Raji (cell line): ENCODE measurements around the gene DIRAS1.

ENCODE experiments used
- POLR2A ChIP-seq: IDR thresholded peaks from 2 replicates; pipeline ENCODE4 v1.6.1; 2011; ENCODE audit warnings: low read depth, low read length, control low read depth; ENCODE audit not compliant: insufficient read depth

DIRAS1 gene

DNA sequence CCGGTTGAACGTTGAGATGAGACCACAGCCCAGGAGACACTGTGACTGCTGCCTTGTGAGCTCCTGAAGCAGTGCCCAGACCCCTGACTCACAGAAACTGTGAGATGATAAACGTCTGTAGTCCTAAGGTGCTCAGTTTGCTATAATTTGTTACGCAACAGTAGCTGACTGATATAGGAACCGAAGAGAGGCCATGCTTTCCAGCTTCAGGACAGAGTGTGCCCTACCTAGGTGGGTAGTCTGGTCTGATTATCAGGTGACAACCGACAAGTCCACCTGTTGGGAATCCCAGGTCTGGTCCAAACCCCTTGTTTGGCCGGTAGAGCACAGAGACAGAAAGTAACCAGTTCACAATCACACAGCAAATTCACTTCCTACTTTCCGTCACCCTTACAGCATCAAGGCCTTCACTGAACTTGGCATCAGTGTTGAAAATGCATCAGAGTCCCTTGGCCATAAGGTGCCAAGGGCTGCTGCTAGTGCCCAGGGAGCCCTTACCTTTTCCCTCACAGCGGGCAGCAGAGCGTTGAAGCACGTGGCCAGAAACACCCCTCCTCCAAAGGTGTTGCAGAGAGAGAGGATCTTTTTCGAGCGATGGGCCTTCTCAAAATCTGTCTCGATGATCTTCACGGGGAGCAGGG lies 15.5 kb upstream of the DIRAS1 start:
- TF ChIP-seq POLR2A: no peak

GRCh38 chr19:2735374-2735773 lies 14.2 kb upstream of the DIRAS1 start:
- no peak for TF ChIP-seq POLR2A

- no peak for TF ChIP-seq POLR2A
These were observed 13.6 kb upstream of the DIRAS1 start for GRCh38 chr19:2734589-2735288.

- no peak for TF ChIP-seq POLR2A
These were observed 12.9 kb upstream of the DIRAS1 start for GRCh38 chr19:2733930-2734588.

- TF ChIP-seq POLR2A: no peak
These were observed 11.7 kb upstream of the DIRAS1 start for GRCh38 chr19:2732883-2733282.

DNA sequence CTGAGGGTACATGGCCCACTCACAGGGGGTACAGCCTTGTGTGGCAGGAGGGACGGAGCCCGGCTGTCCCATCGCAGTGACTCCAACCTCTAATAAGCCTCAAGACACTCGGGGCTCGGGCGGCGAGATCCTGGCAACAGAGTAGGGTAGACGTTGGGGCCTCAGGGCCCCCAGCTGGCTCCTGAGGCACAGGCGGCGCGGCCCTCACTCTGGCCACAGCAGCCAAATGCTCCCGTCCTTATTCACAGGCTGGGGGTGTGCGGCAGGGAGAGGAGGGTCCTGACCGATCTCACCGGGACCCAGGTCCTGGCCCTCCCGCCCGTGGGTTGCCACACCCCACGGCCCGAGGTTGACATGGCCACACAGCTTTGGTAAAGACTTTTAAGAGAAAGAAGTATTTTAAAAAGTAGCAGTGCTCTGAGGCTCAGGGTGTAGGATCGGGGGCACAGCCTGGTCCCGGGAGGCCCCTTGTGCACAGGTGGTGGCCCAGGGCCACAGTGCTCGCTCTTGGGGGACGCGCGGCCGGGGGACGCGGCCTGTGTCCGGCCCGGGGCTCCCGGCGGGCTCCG lies 11.1 kb upstream of the DIRAS1 start:
- no peak for TF ChIP-seq POLR2A

- TF ChIP-seq POLR2A: no peak
These were observed 10.2 kb upstream of the DIRAS1 start for GRCh38 chr19:2731181-2731995.

DNA sequence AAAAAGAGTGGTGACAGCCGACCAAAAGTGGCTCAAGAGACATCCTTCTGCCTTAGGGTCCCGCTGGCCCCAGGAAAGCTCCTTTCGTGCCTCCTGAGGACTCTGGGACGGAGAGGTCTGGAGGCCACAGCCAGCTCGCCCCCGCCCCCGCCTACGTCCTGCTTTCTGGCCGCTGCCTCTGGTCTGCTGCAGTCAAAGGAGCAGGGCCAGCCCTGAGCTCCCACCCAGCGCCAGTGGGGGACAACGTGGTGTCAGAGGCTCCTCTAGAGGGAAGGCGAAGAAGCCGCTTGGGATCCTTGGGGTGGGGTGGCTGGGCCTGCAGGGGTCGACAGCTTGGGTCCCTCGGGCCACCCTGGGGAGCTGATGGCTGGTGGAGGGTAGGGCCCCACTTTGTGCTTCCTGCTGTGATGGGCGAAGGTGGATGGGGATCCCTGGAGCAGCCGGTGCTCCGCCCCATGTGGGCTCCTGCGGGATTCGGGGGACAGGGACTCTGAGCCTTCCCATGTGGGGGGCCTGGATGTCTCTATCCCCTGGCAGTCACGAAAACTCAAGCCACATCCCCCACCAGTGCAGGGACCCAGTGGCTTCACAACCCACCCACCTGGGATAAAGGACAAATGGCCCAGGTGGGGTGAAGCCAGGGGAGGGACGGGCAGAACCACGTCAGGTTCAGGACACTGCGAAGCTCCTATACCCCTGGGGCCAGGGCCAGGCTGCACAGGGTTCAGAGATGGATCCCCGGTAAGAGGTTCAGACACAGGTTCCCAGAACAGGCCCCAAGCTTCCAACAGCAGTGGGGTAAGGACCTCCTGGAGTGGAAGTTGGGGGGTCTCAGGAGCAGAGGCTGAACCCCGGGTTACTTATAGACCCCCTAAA lies 9.0 kb upstream of the DIRAS1 start:
- TF ChIP-seq POLR2A: no peak

DNA sequence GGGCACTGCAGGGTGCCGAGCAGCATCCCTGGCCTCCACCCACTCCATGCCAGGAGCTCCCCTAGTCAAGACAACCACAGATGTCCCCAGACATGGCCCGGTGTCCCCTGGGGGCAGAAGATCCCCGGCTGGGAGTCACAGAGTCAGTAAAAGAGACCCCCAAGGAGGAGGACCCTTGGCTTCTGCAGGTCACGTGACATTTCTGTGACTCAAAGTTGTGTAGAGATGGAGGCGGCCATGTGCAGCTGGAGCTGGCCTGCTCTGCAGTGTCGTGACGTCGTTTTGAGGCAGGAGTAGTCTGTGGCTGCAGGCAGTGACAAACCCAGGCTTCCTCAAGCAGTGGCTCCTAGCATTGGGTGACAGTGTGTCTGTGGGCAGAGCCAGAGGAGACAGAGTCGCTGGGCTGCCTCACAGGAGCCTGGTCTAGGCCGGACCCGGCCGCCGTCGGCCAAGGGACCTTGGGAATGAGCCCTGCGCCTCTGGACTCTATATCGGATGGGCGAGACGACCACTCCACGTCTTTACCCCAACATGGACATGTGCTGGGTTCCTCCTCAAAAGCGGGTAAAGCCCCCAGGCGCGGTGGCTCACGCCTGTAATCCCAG lies 7.7 kb upstream of the DIRAS1 start:
- no peak for TF ChIP-seq POLR2A

DNA sequence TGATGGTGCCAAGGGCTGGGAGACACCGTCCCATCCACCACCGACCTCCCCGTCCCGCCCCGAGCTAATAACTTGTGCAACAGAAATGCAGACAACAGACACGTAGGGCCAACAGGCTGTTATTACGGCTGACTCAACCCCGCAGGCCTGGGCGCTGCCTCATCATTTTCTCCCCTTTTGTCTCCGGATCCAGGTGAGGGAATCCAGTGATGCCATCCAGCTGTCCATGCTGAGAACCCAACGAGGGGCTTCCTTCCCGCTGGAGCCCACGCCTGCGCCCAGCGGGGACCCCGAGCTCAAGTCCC lies 6.4 kb upstream of the DIRAS1 start:
- no peak for TF ChIP-seq POLR2A

GRCh38 chr19:2726904-2727639 lies 5.9 kb upstream of the DIRAS1 start:
- no peak for TF ChIP-seq POLR2A

GRCh38 chr19:2726160-2726855 lies 5.1 kb upstream of the DIRAS1 start:
- TF ChIP-seq POLR2A: no peak

DNA sequence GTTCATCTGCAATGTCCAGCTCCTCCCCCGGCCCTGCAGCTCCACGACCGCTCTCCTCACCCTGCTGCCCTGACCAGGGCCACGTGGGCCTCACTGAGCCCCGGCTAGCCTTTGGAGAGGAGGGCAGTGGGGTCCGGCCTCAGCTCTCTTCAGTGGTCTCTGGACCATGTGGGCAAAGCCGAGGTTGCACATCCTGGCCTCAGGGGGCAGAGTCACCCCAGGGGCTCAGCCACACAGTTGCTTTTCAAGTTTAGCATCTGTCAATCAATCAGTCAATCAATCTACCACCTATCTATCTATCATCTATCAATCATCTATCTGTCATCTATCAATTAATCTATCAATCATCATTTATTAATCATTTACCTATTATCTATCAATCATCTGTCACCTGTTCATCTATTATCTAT lies 3.0 kb upstream of the DIRAS1 start:
- no peak for TF ChIP-seq POLR2A
